ENCODE data around the gene VIPR1.
"Not testable (repeated sequence)": the region's sequence is repeated elsewhere in the genome, so short reads cannot be mapped to it uniquely, and the experiment has no call there.

VIPR1 gene

DNA sequence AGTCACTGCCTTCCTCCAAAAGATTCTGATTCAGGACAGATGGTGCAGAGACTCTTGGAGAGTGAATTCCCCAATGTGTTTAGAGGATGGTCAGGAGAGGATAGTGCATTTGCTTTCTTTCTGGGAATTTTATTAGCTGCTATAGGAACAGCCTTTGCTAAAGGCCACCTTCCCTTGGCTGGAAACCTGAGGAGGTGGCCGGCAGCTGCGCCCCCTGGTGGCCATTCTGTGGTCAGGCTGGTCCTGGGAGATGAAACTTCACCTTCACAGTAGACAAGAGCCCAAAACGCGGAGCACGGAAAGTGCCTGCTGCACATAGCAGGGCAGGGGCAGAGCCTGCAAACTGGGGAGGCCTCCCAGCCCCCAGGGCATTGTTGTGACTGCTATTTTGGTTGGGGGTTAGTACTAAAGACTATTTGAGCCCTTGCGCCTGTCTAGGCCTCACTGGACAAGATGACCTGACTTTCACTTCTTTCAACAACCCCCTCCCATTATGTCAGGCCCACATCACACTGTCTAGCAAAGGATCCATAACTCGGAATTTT, 45.0 kb downstream of the VIPR1 start:
- no peaks in the 10 kb centered on the region for H3K27me3 Mint-ChIP-seq
- peaks cover 32% of the 10 kb centered on the region for H3K36me3 Mint-ChIP-seq (ENCODE audit: low read depth)
- peak; percentile 78 for DNase-seq
- no peak overlapping the region for H3K27ac Mint-ChIP-seq
- H3K9me3 Mint-ChIP-seq, result no peaks in the 10 kb centered on the region
- no peak overlapping the region for H3K4me3 Mint-ChIP-seq
- H3K4me1 Mint-ChIP-seq (ENCODE audit: low read depth), result no peaks in the 10 kb centered on the region

DNA sequence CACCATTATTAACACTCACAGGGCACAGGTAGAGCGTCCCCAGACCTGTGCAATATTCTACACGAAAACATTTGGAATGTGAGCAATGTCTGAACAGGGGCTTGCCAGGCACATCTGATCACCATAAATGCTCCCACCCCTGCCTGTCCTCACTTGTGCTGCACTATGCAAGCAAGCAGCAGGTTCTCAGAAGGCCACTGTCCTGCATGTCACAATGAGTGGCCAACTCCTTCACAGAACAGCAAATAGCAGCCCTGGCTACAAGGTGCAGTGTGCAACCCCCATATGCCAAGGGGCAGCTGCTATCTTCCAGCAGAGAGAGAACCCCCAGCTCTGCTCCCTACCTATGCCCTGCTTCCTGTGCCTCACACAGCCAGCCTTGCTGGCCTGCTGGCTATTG, 46.7 kb downstream of the VIPR1 start:
- no peaks in the 10 kb centered on the region for H3K9me3 Mint-ChIP-seq
- DNase-seq, result no peak
- H3K4me3 Mint-ChIP-seq, result no peak overlapping the region
- H3K27ac Mint-ChIP-seq, result no peak overlapping the region
- no peaks in the 10 kb centered on the region for H3K27me3 Mint-ChIP-seq
- peaks cover 48% of the 10 kb centered on the region for H3K36me3 Mint-ChIP-seq (ENCODE audit: low read depth)
- no peaks in the 10 kb centered on the region for H3K4me1 Mint-ChIP-seq (ENCODE audit: low read depth)

DNA sequence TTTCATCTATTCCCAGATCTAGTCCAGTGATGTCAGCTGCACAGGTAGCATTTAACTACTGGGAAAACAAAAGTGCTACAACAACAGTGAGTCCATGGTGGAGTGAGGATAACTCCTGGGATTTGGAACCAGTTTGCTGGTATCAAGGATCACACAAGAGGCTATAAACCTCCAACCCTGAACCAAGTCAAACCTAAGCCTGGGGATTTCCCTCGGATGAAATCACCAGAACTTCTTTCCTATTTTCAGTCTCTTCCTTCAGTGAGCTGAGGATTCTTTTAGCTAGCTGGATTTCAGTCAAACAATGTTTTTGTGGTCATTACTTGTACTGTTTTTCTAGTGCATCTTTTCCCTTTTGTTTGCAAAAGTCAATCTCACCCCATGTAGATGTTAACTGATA, 47.8 kb downstream of the VIPR1 start:
- Mint-ChIP-seq H3K4me3 (no peak overlapping the region), H3K36me3 (ENCODE audit: low read depth) (peaks cover 56% of the 10 kb centered on the region), H3K27ac (no peak overlapping the region), H3K27me3 (no peaks in the 10 kb centered on the region), H3K9me3 (no peaks in the 10 kb centered on the region), H3K4me1 (ENCODE audit: low read depth) (peaks cover 3% of the 10 kb centered on the region)
- DNase-seq, result no peak

DNA sequence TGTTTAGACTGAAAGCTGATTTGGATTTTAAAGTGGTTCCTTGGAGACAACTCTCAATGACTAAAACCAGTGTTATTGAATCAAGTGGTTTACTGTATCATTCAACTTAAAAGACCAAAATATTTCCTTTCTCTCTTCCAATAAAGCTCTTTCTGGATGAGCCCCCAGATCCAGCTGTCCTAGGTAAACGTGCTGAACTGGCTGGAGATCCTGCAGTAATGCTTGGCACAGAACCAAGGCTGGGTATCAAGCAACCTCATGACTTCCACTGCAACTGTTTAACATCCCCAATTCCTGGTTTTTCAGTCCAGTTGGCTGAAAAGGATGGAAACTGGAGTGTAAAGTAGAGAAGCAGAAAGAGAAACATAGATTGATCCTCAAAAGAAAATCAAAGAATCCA, 50.4 kb downstream of the VIPR1 start:
- Mint-ChIP-seq H3K9me3 (no peaks in the 10 kb centered on the region), H3K4me1 (ENCODE audit: low read depth) (peaks cover 27% of the 10 kb centered on the region), H3K27me3 (no peaks in the 10 kb centered on the region), H3K27ac (no peak overlapping the region), H3K4me3 (no peak overlapping the region), H3K36me3 (ENCODE audit: low read depth) (peaks cover 77% of the 10 kb centered on the region)
- DNase-seq, result no peak

DNA sequence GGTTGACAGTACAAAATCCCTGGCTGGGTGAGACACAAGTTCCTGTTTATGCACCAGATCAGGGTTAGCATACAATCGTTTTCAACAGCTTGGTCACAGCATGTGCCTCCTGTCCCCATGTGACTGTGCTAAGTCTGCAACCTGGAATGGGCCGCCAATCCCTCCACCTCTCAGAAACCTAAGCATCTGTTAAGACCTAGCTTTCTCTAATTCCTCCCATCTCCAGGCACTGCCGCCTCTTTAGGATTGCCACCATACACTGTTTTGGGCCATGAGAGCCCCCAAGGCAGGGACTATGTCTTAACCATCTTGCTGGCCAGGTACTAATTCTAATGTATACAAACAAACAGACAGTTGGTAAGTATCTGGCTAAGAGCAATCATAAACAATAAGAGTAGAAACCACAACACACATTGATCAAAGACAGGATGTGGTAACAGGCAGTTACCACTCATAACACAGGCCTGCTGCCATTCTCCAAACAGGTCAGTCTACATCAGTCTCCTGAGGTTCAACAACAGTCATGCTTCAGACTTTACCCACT, 53.7 kb downstream of the VIPR1 start:
- H3K36me3 Mint-ChIP-seq (ENCODE audit: low read depth), result peaks cover 84% of the 10 kb centered on the region
- peaks cover 29% of the 10 kb centered on the region for H3K4me1 Mint-ChIP-seq (ENCODE audit: low read depth)
- peak overlapping the region; percentile 92 for H3K27ac Mint-ChIP-seq
- H3K27me3 Mint-ChIP-seq, result no peaks in the 10 kb centered on the region
- no peaks in the 10 kb centered on the region for H3K9me3 Mint-ChIP-seq
- H3K4me3 Mint-ChIP-seq, result no peak overlapping the region
- DNase-seq, result no peak

DNA sequence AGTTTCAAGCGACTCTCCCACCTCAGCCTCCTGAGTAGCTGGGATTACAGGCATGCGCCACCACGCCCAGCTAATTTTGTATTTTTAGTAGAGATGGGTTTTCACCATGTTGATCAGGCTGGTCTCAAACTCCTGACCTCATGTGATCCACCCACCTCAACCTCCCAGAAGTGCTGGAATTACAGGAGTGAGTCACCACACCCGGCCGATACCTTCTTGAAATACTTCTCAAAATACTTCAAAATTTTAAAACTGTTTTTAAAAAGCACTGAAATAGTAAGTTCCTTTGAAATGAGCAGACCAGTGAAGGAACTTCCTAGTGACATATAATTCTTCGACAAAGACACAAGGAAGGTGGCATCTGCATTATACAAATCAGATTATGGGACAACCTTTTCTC, 54.4 kb downstream of the VIPR1 start:
- not testable (repeated sequence) for DNase-seq, H3K9me3 Mint-ChIP-seq, H3K27me3 Mint-ChIP-seq, H3K4me3 Mint-ChIP-seq
- H3K27ac Mint-ChIP-seq, result peak overlapping the region; percentile 92
- H3K36me3 Mint-ChIP-seq (ENCODE audit: low read depth), result peaks cover 86% of the 10 kb centered on the region
- H3K4me1 Mint-ChIP-seq (ENCODE audit: low read depth), result peaks cover 33% of the 10 kb centered on the region

DNA sequence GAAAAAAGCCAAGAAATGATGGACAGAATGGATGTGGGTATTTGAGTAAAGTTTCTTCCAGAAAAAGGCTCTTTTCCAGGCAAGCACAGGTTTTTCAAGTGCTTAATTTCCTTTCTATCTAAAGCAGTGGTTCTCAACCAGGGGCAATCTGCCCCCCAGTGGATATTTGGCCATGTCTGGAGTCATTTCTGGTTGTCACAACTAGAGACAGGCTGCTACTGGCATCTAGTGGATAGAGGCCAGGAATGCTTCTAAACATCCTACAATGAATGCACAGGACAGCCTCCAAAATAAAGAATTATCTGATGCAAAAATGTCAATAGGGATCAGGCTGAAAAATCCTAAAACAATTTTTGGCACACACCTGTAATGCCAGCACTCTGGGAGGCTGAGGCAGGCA, 55.4 kb downstream of the VIPR1 start:
- peaks cover 85% of the 10 kb centered on the region for H3K36me3 Mint-ChIP-seq (ENCODE audit: low read depth)

DNA sequence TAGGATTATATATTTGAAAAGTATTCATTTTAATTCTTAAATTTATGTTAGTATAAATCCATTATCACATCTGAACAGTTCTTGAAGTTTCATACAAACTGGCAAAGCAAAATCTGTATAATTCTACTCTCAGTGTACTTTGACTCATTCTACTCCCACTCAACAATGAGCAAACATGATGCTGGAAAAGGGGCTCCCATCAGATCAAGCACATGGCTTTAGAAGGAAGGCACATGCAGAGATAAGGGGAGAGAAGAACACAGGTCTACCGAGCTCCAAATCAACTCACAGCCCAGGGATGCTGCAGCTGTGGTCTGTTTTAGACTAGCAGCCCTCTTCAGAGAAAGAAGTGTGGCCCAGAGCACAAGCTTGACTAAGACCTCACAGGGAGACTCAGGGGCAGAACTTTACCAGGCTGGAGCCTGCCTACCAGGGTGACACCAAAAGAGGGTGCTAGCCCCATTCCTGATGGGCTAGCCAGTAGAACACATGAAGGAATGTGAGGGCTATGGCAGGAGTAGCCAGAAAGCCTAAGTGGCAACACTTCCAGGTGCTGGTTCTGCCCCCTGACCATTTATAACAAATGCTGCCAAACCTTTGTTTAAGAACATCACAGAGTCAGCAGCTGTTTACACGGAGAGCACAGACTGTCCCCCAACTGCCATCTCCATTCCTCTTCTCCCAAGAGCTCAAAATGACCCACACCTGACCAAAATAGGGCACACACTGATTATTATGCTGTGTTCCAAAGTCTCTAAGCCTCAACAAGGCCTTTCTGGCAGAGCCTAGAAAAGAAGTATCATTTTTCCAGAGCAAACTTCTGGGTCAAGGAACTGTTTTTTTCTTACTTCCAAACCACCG, 59.8 kb downstream of the VIPR1 start:
- H3K4me1 Mint-ChIP-seq (ENCODE audit: low read depth), result peaks cover 20% of the 10 kb centered on the region
- DNase-seq, result no peak
- H3K27me3 Mint-ChIP-seq, result no peaks in the 10 kb centered on the region
- H3K4me3 Mint-ChIP-seq, result no peak overlapping the region
- peak overlapping the region; percentile 77 for H3K27ac Mint-ChIP-seq
- no peaks in the 10 kb centered on the region for H3K9me3 Mint-ChIP-seq
- peaks cover 87% of the 10 kb centered on the region for H3K36me3 Mint-ChIP-seq (ENCODE audit: low read depth)

More for the DNA sequence above, 55.4 kb downstream of the VIPR1 start:
- H3K4me3 Mint-ChIP-seq, result no peak overlapping the region
- no peak overlapping the region for H3K27ac Mint-ChIP-seq
- DNase-seq, result no peak
- H3K4me1 Mint-ChIP-seq (ENCODE audit: low read depth), result peaks cover 40% of the 10 kb centered on the region
- H3K27me3 Mint-ChIP-seq, result no peaks in the 10 kb centered on the region
- no peaks in the 10 kb centered on the region for H3K9me3 Mint-ChIP-seq

DNA sequence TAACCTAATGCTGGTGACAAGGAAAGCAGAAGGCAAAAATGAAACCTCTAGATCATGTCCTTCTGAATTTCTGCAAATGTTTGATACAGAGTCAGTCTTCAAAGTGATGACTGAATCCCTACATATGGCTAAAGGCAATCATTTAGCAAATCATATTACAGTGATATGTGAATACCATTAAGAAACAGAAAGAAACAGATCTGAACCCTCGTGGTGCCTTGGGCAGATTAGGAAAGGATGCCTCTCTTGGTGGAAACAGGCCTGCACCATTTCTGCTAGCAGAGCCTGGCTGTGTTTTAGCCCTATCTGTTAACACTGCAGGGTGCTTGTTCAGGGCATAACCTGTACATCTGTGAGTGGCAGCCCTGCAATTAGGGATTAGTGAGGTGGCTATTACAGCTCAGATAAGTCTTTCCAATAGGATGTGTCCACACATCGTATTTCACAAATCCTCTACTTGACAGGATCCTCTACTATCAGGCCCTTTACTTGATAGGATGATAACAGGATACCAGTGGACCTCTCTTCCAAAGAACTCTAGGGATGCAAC, 67.2 kb downstream of the VIPR1 start:
- H3K4me1 Mint-ChIP-seq (ENCODE audit: low read depth), result peaks cover 10% of the 10 kb centered on the region
- H3K27ac Mint-ChIP-seq, result no peak overlapping the region
- peaks cover 8% of the 10 kb centered on the region for H3K9me3 Mint-ChIP-seq
- DNase-seq, result no peak
- no peaks in the 10 kb centered on the region for H3K27me3 Mint-ChIP-seq
- H3K4me3 Mint-ChIP-seq, result no peak overlapping the region
- H3K36me3 Mint-ChIP-seq (ENCODE audit: low read depth), result peaks cover 79% of the 10 kb centered on the region

DNA sequence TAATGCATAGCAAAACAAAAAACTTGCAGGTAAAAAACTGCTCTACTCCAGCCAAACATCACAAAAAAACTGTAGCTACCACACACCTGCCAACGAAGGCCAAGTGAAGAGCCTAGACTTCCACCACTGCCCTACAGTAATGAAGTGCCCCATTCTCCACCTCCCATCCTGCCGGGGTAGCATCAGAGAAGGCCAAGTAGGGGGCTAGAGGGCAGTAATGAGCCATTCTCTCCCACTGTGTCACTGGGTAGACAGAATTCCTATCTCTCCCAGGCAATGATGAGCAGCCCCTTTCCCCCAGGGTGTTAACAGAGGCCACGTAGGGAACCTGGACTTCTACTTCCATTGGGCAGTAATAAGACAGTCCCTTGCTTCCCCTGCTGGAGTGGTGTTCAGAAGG, 69.8 kb downstream of the VIPR1 start:
- DNase-seq, result no peak
- H3K36me3 Mint-ChIP-seq (ENCODE audit: low read depth), result peaks cover 72% of the 10 kb centered on the region
- H3K27me3 Mint-ChIP-seq, result no peaks in the 10 kb centered on the region
- H3K4me3 Mint-ChIP-seq, result no peak overlapping the region
- peaks cover 16% of the 10 kb centered on the region for H3K9me3 Mint-ChIP-seq
- peaks cover 16% of the 10 kb centered on the region for H3K4me1 Mint-ChIP-seq (ENCODE audit: low read depth)
- peak overlapping the region; percentile 49 for H3K27ac Mint-ChIP-seq

DNA sequence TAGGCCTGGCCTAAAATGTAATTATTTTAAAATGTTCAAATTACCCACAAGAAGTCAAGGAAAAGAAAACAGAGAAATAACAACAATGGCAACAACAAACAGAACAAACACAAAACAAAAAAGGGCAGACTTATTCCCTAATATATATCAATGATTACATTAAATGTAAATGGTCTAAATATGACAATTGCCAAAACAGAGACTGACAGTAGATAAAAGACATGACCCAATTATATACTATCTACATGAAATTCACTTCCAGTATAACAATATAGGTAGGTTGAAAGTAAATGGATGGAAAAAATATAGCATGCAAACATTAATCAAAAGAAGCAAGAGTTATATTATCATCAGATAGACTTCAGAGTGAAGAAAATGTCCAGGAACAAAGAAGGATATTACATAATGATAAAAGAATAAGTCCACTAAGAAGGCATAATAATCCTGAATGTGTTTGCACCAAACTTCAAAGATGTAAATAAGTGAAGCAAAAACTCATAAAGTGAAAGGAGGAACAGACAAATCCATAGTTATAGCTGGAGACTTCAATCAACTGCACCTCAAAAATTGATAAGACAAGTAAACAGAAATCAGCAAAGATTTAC, 72.8 kb downstream of the VIPR1 start:
- peaks cover 16% of the 10 kb centered on the region for H3K9me3 Mint-ChIP-seq
- H3K27ac Mint-ChIP-seq, result no peak overlapping the region
- H3K36me3 Mint-ChIP-seq (ENCODE audit: low read depth), result peaks cover 73% of the 10 kb centered on the region

DNA sequence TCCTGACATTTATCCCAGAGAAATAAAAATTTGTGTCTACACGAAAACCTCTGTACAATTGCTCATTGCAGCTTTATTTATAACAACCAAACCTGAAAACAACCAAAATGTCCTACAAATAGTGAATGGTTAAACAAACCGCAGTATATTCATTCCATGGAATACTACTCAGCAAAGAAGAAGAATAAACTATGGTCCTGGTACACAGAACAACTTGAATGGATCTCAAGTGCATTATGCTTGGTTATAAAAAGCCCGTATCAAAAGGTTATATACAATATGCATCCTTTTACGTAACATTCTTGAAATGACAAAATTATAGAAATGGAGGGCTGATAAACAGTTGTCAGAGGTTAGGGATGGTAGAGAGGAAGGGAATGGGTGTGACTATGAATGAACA, 75.6 kb downstream of the VIPR1 start:
- Mint-ChIP-seq H3K27me3 (no peaks in the 10 kb centered on the region), H3K27ac (no peak overlapping the region), H3K4me3 (no peak overlapping the region), H3K4me1 (ENCODE audit: low read depth) (peaks cover 40% of the 10 kb centered on the region), H3K36me3 (ENCODE audit: low read depth) (peaks cover 66% of the 10 kb centered on the region), H3K9me3 (peaks cover 16% of the 10 kb centered on the region)
- no peak for DNase-seq

More for the DNA sequence above, 72.8 kb downstream of the VIPR1 start:
- Mint-ChIP-seq H3K27me3 (no peaks in the 10 kb centered on the region), H3K4me3 (no peak overlapping the region), H3K4me1 (ENCODE audit: low read depth) (peaks cover 27% of the 10 kb centered on the region)
- DNase-seq, result no peak

DNA sequence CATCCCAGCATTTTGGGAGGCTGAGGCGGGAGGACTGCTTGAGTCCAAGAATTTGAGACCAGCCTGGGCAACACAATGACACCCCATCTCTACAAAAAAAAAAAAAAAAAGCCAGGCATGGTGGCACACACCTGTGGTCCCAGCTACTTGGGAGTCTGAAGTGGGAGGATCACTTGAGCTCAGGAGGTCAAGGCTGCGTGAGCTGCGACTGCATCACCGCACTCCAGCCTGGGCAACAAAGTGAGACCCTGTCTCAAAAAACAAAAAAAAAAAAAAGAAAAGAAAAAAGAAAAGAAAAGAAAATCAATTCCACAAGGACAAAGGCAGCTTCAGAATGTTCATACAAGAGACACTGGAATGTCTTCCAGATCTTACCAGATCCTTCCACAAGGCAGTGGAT, 76.9 kb downstream of the VIPR1 start:
- Mint-ChIP-seq H3K9me3 (peaks cover 10% of the 10 kb centered on the region), H3K36me3 (ENCODE audit: low read depth) (peaks cover 53% of the 10 kb centered on the region), H3K4me1 (ENCODE audit: low read depth) (peaks cover 45% of the 10 kb centered on the region)
- H3K27me3 Mint-ChIP-seq, DNase-seq, H3K27ac Mint-ChIP-seq, H3K4me3 Mint-ChIP-seq: not testable (repeated sequence)

DNA sequence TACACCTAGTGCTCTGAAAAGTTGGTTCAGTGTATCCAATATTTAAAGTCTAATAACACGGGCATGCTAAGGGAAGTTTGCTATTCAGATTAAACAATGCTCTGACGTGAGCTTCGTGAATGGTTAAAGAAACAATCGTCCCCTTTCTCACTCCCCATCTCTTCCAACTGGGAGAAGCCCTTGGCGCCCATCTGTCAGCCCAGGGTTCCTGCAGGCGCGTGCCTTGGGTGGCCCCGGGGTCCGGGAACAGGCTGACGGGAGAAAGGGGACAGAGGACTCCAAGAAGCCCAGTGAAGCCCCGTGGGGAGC, 78.9 kb downstream of the VIPR1 start:
- Mint-ChIP-seq H3K36me3 (ENCODE audit: low read depth) (peaks cover 37% of the 10 kb centered on the region), H3K27ac (peak overlapping the region; percentile 83), H3K27me3 (no peaks in the 10 kb centered on the region), H3K4me1 (ENCODE audit: low read depth) (peaks cover 45% of the 10 kb centered on the region), H3K9me3 (no peaks in the 10 kb centered on the region), H3K4me3 (peak overlapping the region; percentile 86)
- DNase-seq, result no peak

Measured in activated T-cell treated with anti-CD3 and anti-CD28 coated beads, Interleukin-2, amount 50 U/mL, for 24 hours (primary cell).